Fibroblast of the aortic adventitia (primary cell): ENCODE data around the gene CR2. TPM values are rescaled to one million over a fixed set of nuclear protein-coding genes. Genes with fewer than 3 reads are reported as not detected.

ENCODE experiments used
- DNase-seq: peaks from one replicate; pipeline ENCODE4 v3.0.0-alpha.2; 2010; ENCODE audit warnings: low read depth
- H3K4me3 ChIP-seq: 2 replicates; pipeline ENCODE4 v1.5.1; 2011; ENCODE audit warnings: low read depth, mild to moderate bottlenecking, control low read depth, low read length, moderate library complexity
- total RNA-seq: library from RNA; depleted of rRNA; stranded (reverse); fragments of >200 nt; gene quantifications from 2 replicates; pipeline ENCODE4 v1.2.3, GENCODE V29; 2012; ENCODE audit warnings: low replicate concordance
- TF ChIP-seq, protein P1 (sequence below): IDR thresholded peaks from 2 replicates; pipeline ENCODE4 v1.5.1; 2011; ENCODE audit warnings: mild to moderate bottlenecking, low read length, control low read depth, inconsistent platforms; ENCODE audit not compliant: insufficient read depth

CR2 gene
- total RNA-seq, 1 donor: not detected

DNA sequence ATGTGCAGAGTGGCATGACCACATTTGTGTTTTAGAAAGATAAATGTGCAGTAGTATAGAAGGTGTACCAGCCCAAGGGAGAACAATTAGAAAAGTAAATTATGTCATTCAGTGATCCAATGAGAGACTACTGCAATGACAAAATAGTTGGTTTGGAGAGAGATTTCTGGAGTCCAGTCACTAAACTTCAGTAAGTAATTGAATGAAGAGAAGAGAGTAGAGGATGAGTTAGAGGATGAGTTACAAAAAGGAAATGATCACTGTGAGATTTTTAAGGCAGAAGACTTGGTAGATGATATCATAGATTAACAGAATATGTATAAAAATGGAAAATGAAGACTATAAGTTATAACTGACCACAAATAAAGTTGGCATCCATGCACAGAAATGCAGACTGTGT lies 8.4 kb downstream of the CR2 start:
- DNase-seq: no peak
- H3K4me3 ChIP-seq: no peak overlapping the region
- TF ChIP-seq, protein P1, sequence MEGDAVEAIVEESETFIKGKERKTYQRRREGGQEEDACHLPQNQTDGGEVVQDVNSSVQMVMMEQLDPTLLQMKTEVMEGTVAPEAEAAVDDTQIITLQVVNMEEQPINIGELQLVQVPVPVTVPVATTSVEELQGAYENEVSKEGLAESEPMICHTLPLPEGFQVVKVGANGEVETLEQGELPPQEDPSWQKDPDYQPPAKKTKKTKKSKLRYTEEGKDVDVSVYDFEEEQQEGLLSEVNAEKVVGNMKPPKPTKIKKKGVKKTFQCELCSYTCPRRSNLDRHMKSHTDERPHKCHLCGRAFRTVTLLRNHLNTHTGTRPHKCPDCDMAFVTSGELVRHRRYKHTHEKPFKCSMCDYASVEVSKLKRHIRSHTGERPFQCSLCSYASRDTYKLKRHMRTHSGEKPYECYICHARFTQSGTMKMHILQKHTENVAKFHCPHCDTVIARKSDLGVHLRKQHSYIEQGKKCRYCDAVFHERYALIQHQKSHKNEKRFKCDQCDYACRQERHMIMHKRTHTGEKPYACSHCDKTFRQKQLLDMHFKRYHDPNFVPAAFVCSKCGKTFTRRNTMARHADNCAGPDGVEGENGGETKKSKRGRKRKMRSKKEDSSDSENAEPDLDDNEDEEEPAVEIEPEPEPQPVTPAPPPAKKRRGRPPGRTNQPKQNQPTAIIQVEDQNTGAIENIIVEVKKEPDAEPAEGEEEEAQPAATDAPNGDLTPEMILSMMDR: no peak

DNA sequence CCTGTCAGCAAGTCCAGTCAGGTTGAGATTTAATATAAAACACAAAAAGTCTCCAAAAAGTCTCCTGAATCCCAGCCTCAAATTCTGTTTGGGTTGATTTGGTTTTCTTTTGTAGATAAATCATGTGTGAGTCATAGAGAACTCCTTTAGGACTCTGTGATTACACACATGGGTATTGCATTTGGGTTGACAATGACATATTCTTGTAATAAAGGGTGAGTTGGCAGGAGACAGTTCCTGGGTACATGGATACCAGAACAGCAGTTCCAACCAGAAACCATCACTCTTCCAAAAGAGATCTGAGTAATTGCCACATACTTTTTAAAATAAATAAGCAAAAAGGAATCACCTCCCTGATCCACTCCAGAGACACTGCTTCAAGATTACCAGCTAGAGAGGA lies 8.9 kb downstream of the CR2 start:
- TF ChIP-seq, protein P1: no peak
- no peak overlapping the region for H3K4me3 ChIP-seq
- no peak for DNase-seq

DNA sequence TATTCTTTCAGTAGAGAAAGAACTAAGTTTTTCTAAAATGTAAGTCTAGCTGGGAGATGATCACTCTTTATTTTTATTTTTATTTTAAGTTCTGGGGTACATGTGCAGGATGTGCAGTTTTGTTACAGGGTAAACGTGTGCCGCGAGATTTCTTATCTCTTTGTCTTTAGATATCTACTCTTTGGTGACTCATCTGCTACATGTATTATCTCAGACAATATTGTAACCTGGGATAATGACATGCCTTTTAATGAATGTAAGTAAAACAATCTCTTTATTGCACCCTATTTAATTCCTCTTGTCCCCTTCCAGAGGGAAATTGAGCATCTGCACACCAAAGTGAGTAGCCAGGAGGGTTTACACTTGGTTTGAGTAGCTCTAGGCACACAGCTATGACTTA lies 9.4 kb downstream of the CR2 start:
- DNase-seq: no peak
- TF ChIP-seq, protein P1: no peak
- no peak overlapping the region for H3K4me3 ChIP-seq

DNA sequence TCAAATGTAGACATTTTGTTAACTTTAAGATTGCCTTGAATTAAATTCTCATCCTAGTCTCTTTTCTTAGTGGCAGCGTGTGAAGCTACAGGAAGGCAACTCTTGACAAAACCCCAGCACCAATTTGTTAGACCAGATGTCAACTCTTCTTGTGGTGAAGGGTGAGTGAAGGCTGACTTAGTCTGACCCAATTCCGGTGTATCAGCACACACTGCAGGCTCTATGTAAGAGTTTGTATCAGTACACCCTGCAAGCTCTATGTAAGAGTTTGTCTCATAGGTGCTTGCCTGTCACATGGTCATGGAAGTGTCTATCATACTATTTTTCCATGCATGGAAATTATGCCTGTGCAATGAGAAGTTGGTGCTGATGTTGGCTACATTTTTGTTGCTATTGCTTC lies 16.8 kb downstream of the CR2 start:
- no peak for DNase-seq
- H3K4me3 ChIP-seq: no peak overlapping the region
- TF ChIP-seq, protein P1: no peak

DNA sequence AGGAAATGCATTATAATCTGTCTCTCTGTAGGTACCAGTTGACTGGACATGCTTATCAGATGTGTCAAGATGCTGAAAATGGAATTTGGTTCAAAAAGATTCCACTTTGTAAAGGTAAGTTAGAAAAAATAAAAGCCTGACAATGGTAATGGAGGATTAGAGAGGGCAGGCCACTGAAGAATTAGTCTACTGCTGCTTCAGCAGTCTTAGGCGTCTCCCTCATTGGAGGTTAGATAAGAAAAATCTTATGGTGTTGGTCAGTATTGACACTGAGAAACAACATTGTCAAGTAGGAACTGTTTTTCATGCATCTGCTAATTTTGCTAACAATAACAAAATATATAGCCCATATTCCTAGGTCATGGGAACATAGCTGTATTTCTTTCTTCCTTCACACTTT lies 20.1 kb downstream of the CR2 start:
- TF ChIP-seq, protein P1: no peak
- no peak for DNase-seq
- no peak overlapping the region for H3K4me3 ChIP-seq

DNA sequence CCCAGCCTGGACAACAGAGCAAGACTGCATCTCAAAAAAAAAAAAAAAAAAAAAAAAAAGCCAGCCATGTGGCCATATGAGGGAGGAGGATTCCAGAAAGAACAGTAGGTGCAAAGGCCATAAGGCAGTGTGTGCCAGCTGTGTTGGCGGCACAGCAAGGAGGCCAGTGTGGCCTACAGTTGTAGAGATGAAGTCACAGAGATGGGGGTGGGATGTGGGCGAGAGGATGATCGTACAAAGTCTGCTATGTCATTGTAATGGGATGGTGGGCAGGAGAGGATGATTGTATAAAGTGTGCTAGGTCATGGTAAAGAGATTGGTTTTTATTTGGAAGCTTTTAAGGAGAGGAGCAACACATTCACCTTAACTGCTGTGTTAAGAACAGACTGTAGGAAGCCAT lies 32.1 kb downstream of the CR2 start:
- TF ChIP-seq, protein P1: no peak

DNA sequence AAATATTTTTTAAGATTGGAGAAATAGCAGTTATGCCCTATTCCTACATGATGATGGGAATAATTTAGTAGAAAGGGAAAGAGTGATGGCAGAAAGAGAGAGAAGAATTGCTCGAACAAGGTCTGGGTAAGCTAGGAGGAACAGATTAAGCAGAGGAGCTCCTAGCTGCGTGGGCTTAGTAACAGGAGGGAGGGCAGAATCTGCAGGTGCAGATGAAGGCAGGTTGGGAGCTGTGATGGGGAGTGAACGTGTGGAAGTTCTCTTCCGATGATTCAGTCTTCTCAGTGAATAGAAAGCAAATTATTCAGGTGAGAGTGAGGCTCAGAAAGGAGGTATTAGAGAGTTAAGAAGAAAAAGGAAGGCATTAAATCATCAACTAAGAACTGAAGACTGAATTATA lies 33.5 kb downstream of the CR2 start:
- TF ChIP-seq, protein P1: no peak
- no peak overlapping the region for H3K4me3 ChIP-seq

More for the DNA sequence above, 32.1 kb downstream of the CR2 start:
- no peak for DNase-seq
- H3K4me3 ChIP-seq: no peak overlapping the region

More for the DNA sequence above, 33.5 kb downstream of the CR2 start:
- DNase-seq: no peak
